Adrenal gland (tissue), 12 donors: ENCODE results near the gene WT1. TPM values are rescaled to one million over a fixed set of nuclear protein-coding genes. Genes with fewer than 3 reads are reported as not detected.

ENCODE experiments used
- DNase-seq, 7 donors: peaks; one replicate each; pipeline ENCODE4 v3.0.0-alpha.2; 2019 to 2020
- H3K27ac ChIP-seq, 5 donors: fragments of 200-600 bp; sonication (generic) in 4 of 5; 1 replicate in 3 of 5; 2 replicates in 2 of 5; pipeline versions ENCODE4 v1.5.1 to v1.8.0; 2016 to 2020; ENCODE audit warnings: mild to moderate bottlenecking in 1 of 5
- H3K27me3 ChIP-seq: fragments of 200-600 bp; 2 replicates; pipeline ENCODE4 v1.8.0; 2021
- H3K36me3 ChIP-seq, 2 donors: fragments of 200-600 bp; replicated peaks in 1 of 2; 1 replicate in 1 of 2; 2 replicates in 1 of 2; pipeline versions ENCODE4 v1.5.1 to v1.8.0; 2018 to 2022
- H3K4me1 ChIP-seq, 2 donors: fragments of 200-600 bp; replicated peaks in 1 of 2; 1 replicate in 1 of 2; 2 replicates in 1 of 2; pipeline versions ENCODE4 v1.5.1 to v1.8.0; 2018 to 2021
- H3K4me3 ChIP-seq, 4 donors: fragments of 200-600 bp; sonication (generic) in 3 of 4; one replicate each; pipeline ENCODE4 v1.5.1; 2016 to 2018
- H3K9me3 ChIP-seq, 3 donors: fragments of 200-600 bp; sonication (generic) in 1 of 3; replicated peaks in 1 of 3; 1 replicate in 2 of 3; 2 replicates in 1 of 3; pipeline versions ENCODE4 v1.5.1 to v1.8.0; 2016 to 2021
- CTCF ChIP-seq, 6 experiments: fragments of 450-650 bp in 4 of 6; fragments of 200-600 bp in 2 of 6; sonication (generic) in 1 of 6; IDR thresholded peaks; 1 replicate in 5 of 6; 2 replicates in 1 of 6; pipeline versions ENCODE4 v1.5.1 to v1.8.0; 2016 to 2021; ENCODE audit warnings: antibody characterized with exemption in 6 of 6, mild to moderate bottlenecking in 2 of 6, moderate library complexity in 1 of 6
- POLR2A ChIP-seq, 2 donors: fragments of 450-650 bp; IDR thresholded peaks; one replicate each; pipeline ENCODE4 v1.6.1; 2017; ENCODE audit warnings: antibody characterized with exemption in 2 of 2, mild to moderate bottlenecking in 2 of 2, moderate library complexity in 1 of 2
- WGBS, 4 donors: extraction: QIAGEN DNeasy Blood & Tissue Kit in 2 of 4; methylation state at CpG; one replicate each; pipeline versions ENCODE4 v1.1.5 to v1.1.7; 2013 to 2017; 5-methylcytosine and 5-hydroxymethylcytosine counted together
- intact Hi-C, 2 donors: fragments of 100-400 bp; cut with DNase I; formaldehyde crosslinking; loops; one replicate each; pipeline versions ENCODE4 v1.14.1 to v1.15.0; 2022 to 2023
- polyA plus RNA-seq, 3 donors: library from polyadenylated mRNA; stranded (reverse); fragments of 200-250 nt in 2 of 3; fragments of 350-450 nt in 1 of 3; fragmentation: Illumina TruSeq in 1 of 3; extraction: RNeasy Lipid Tissue Mini Kit (QIAGEN cat#74804) in 1 of 3; gene quantifications; one replicate each; pipeline ENCODE4 v1.2.3, GENCODE V29; 2013 to 2014
- total RNA-seq, 9 donors: library from RNA; depleted of rRNA in 4 of 9; stranded (reverse); fragments of >200 nt in 4 of 9; fragments of 120-200 nt in 1 of 9; fragmentation: NEBNext Ultra II Directional in 1 of 9; extraction: Animal tissue kit (Norgen Biotek cat#: 25700) in 1 of 9; gene quantifications; one replicate each; pipeline versions ENCODE4 v1.1.0 to v1.2.4, GENCODE V29; 2013 to 2023
- donor health status: healthy with polysubstance abuse.
- donor health status: Bipolar disorder and iron deficiency.
- donor health status: DM: yes; HTN: yes; CAD: no.
- donor health status: DM: no; HTN: no; CAD: no.
- donor health status: DM: no; HTN: no; CAD: no.
- donor health status: DM: yes; HTN: yes; CAD: no.

WT1 gene
- total and polyA plus RNA-seq, 12 donors: 0.14 to 2.8 (median 0.39) TPM; not detected in 3

- H3K27ac ChIP-seq: no peak overlapping the region
Observed at GRCh38 chr11:32348502-32348901, 86.8 kb downstream of the WT1 start.

GRCh38 chr11:32344946-32345345 lies 90.4 kb downstream of the WT1 start:
- intact Hi-C loops: no loop called here

More at GRCh38 chr11:32348502-32348901, 86.8 kb downstream of the WT1 start:
- Histone ChIP-seq H3K4me1 (no peaks in the 10 kb centered on the region), H3K36me3 (no peaks in the 10 kb centered on the region), H3K27me3 (no peaks in the 10 kb centered on the region), H3K9me3 (no peaks in the 10 kb centered on the region), H3K4me3 (no peak overlapping the region)
- intact Hi-C loops: no loop called here
- WGBS, 4 donors: 24 to 54% (median 31%) methylated on average over 1 of the region's 1 CpG
- DNase-seq: no peak
- TF ChIP-seq POLR2A (IDR thresholded peaks at IDR 0.05) (no peak), CTCF (IDR thresholded peaks at IDR 0.05) (no peak)

GRCh38 chr11:32343325-32344008 lies 91.9 kb downstream of the WT1 start:
- intact Hi-C loops: no loop called here
- no peak for DNase-seq
- Histone ChIP-seq H3K27ac (no peak overlapping the region), H3K9me3 (no peaks in the 10 kb centered on the region), H3K4me1 (no peaks in the 10 kb centered on the region), H3K36me3 (no peaks in the 10 kb centered on the region), H3K27me3 (no peaks in the 10 kb centered on the region), H3K4me3 (no peak overlapping the region)
- TF ChIP-seq CTCF (IDR thresholded peaks at IDR 0.05) (no peak), POLR2A (IDR thresholded peaks at IDR 0.05) (no peak)
- WGBS, 4 donors: 67 to 86% (median 73%) methylated on average over 3 of the region's 3 CpGs

More at GRCh38 chr11:32344946-32345345, 90.4 kb downstream of the WT1 start:
- WGBS, 4 donors: 40 to 55% (median 53%) methylated on average over 5 of the region's 5 CpGs
- Histone ChIP-seq H3K27me3 (no peaks in the 10 kb centered on the region), H3K4me3 (no peak overlapping the region), H3K36me3 (no peaks in the 10 kb centered on the region), H3K9me3 (no peaks in the 10 kb centered on the region), H3K27ac (no peak overlapping the region), H3K4me1 (no peaks in the 10 kb centered on the region)
- DNase-seq: no peak
- TF ChIP-seq CTCF (IDR thresholded peaks at IDR 0.05) (no peak), POLR2A (IDR thresholded peaks at IDR 0.05) (no peak)

- intact Hi-C loops: no loop called here
- H3K9me3 ChIP-seq: no peaks in the 10 kb centered on the region
- TF ChIP-seq POLR2A (IDR thresholded peaks at IDR 0.05) (no peak), CTCF (IDR thresholded peaks at IDR 0.05) (no peak)
- no peak overlapping the region for H3K27ac ChIP-seq
- 66 to 78% (median 71%) methylated on average over 10 of the region's 10 CpGs for WGBS, 4 donors
- H3K36me3 ChIP-seq: no peaks in the 10 kb centered on the region
- DNase-seq: no peak
- H3K4me3 ChIP-seq: no peak overlapping the region
- H3K4me1 ChIP-seq: no peaks in the 10 kb centered on the region
- H3K27me3 ChIP-seq: no peaks in the 10 kb centered on the region
Observed at GRCh38 chr11:32341620-32342613, 93.4 kb downstream of the WT1 start.
